ENCODE results near the gene SLC25A43.
"Not testable (repeated sequence)": the region's sequence is repeated elsewhere in the genome, so short reads cannot be mapped to it uniquely, and the experiment has no call there.

SLC25A43 gene

DNA sequence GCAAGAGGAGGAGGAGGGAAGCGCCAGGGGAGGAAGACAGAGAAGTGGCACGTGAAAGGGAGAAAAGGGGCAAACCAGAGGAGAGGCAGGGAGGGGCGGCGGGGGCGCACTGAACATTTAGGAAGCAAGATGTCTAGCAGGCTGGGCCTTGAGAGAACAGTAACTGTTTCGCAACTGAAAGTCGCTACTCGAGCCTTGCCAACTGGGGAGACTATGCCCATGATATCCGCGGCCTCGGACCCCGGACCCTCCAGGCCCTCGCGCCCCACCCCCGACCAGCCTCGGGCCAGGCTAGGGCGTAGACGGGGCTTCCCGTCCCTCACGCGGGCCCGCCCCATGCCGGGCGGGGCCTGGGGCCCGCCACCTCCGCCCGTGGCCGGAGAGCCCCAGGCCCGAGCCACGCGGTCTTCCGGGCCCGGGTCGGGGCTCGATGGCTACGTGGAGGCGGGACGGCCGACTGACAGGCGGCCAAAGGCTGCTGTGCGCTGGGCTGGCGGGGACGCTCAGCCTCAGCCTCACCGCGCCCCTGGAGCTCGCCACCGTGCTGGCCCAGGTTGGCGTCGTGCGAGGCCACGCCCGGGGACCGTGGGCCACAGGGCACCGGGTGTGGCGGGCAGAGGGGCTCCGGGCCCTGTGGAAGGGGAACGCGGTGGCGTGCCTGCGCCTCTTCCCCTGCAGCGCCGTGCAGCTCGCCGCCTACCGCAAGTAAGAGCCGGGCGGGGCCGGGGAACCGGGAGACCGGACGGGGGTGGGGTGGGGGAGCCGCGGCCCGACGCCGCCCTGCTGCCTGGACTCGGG lies at the start of gene SLC25A43:
Gene SLC25A43 (plus strand): TSS at position 363 of the 798 bp plus-strand sequence. CDS start 68 bp downstream, at position 431.
- DNase-seq (ENCODE audit: low read depth, low spot score): no peak

DNA sequence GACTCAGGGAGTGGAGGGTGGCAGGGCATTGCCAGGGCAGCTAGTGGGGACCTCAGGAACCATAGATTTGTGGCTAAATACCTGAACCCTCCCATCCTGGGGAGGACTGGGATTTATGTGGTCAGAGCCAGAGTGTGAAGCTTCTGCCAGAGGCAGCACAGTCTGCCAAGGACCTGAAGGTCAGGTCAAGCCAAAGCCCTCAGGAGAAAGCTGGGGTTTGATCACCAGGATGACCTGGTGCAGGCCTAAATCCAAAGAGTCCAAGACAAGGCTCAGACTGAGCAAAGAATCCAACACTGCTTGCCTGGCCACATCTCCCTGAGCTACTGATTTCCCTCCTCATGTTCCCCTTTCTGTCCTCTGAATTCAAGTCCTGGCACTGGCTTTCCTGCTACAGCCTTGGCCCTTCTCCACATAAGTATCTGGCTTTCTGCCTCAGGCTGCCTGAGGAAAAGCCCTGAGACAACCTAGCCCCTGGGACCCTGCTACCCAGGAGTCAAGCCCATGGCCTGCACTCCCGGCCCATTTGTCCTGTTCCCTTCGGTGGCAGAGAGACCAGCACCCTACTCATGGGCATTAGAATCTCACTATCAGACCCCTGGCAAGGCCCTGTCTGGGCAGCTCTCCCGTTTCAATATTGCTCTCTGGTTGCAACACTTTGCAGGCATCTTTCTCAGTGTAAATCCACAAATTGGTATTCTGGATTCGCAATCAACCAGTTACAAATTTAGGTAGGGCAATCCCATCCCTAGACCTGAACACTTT lies 39.3 kb upstream of the SLC25A43 start:
- DNase-seq (ENCODE audit: low read depth, low spot score): no peak

DNA sequence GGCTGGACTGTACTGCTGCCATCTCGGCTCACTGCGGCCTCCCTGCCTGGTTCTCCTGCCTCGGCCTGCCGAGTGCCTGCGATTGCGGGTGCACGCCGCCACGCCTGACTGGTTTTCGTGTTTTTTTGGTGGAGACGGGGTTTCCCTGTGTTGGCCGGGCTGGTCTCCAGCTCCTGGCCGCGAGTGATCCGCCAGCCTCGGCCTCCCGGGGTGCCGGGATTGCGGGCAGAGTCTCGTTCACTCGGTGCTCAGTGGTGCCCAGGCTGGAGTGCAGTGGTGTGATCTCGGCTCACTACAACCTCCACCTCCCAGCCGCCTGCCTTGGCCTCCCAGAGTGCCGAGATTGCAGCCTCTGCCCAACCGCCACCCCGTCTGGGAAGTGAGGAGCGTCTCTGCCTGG lies 37.7 kb upstream of the SLC25A43 start:
- DNase-seq (ENCODE audit: low read depth, low spot score): not testable (repeated sequence)

DNA sequence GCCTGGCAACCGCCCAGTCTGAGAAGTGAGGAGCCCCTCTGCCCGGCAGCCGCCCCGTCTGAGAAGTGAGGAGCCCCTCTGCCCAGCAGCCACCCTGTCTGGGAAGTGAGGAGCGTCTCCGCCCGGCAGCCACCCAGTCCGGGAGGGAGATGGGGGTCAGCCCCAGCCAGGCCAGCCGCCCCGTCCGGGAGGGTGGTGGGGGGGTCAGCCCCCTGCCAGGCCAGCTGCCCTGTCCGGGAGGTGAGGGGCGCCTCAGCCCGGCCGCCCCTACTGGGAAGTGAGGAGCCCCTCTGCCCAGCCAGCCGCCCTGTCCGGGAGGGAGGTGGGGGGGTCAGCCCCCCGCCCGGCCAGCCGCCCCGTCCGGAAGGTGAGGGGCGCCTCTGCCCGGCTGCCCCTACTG lies 37.1 kb upstream of the SLC25A43 start:
- not testable (repeated sequence) for DNase-seq (ENCODE audit: low read depth, low spot score)

DNA sequence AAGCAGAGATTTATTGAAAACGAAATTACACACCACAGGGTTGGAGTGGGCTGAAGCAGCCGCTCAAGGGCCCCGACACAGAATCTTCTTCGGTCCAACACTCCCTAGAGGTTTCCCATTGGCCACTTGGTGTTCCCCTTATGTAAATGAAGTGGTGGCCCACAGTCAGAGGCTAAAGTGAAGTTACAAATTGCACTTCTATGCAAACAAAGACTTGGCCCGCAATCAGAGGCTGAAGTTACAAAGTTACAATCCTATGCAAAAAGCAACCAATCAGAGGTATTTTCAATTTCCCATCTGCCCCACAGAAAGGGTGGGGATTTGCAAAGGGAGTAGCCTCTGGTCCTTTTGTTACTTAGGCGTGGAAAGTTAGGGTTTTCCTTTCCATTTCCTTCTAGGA lies 35.7 kb upstream of the SLC25A43 start:
- no peak for DNase-seq (ENCODE audit: low read depth, low spot score)

DNA sequence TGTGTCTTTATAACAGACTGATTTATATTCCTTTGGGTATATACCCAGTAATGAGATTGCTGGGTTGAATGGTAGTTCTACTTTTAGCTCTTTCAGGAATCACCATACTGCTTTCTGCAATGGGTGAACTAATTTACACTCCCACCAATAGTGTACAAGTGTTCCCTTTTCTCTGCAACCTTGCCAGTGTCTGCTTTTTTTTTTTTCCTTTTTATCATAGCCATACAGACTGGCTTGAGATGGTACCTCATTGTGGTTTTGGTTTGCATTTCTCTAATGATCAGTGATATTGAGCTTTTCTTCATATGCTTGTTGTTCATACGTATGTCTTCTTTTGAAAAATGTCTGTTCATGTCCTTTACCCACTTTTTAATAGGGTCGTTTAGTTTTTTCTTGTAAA lies 27.3 kb upstream of the SLC25A43 start:
- not testable (repeated sequence) for DNase-seq (ENCODE audit: low read depth, low spot score)

DNA sequence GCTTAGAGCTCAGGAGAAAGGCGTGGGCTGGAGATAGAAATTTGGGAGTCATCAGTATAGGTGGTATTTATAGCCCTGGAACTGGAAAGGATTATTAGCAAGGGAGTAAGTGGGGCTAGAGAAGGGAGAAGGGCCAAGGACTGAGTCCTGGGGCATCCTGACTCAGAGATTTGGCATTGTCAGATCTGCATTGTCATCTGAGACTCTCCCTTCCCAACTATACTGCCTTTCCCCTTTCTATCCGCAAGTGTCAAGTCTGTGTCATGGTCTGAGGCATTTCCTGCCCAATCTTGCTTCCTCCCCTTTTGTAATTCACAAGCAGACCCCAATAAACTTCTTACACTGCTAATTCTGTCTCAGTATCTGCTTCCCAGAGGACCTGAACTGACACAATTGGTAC lies 24.4 kb upstream of the SLC25A43 start:
- no peak for DNase-seq (ENCODE audit: low read depth, low spot score)

DNA sequence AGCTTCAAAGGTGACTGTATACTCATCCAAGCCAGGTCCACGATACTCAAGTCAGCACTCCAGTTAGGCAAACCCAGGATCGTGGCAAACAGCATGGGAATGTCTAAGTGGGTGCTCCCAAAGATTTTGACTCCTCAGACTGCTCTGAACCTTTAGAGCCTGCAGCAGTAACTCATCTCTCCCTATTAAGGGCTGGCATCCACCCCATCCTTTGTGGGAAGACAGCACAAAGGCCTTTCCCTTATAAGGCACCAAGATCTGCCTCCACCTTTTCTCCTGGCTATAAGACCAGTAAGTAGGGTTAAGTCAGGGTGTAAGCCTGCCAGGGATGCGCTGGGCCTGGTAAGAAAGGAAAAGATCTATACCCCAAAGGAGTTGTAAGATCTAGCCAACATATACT lies 23.6 kb upstream of the SLC25A43 start:
- DNase-seq (ENCODE audit: low read depth, low spot score): no peak

DNA sequence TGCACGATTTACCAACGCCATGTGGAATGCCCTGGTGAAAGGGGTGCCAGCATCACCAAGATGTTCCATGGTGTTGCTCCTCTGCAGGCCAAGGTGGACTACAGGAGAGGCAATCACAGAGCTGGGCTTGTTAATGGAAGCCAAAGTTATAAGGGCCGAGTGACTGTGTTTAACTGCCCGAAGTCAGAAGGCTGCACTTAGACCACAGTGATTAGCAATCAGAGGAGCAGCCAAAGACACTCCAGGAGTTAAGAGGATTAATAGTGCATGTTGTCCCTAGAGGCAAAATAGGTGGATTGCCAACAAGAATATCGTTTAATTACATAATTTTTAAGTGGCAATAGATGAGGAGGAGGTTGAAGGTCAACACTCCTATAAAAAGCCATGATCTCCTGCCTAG lies 22.8 kb upstream of the SLC25A43 start:
- no peak for DNase-seq (ENCODE audit: low read depth, low spot score)

DNA sequence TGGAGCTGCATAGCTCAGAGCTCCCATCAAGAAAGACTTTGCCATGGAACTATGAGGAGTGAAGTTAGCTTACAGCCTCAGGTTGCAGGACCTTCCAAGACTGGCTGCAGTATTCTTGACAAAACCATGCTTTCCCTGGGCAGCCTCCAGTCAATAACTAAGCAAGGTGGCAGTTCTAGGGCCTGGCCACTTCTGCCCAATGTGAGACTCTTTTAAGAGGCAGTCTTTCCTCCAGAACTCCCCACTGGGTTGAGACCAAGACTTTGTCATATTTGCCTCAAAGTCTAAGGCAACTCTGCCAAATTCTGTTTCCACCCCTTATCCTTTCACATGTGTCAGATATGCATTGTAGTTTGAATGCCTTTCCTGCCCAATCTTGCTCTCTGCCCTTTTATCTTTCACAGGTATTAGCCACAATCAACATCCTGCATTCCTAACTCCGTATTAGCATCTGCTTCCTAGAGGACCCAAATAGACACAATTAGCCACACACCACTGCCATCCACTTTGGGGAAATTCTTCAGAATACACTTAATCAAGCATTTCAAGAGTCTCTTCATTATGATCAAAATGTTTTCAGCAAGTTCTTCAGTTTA lies 17.7 kb upstream of the SLC25A43 start:
- no peak for DNase-seq (ENCODE audit: low read depth, low spot score)

DNA sequence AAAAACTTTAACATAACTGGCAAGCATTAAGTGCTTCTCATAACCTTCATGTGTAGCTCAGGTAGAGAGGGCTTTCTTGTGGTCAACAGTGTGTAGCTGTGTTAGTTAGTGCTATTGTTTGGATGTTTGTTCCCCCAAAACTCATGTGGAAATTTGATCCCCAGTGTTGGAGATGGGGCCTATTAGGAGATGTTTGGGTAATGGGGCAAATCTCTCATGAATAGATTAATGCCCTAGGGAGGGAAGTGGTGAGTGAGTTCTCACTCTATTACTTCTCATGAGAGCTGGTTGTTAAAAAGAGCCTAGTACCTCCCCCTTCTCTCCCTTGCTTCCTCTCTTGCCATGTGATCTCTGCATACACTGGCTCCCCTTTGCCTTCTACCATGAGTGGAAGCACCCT lies 16.5 kb upstream of the SLC25A43 start:
- no peak for DNase-seq (ENCODE audit: low read depth, low spot score)

DNA sequence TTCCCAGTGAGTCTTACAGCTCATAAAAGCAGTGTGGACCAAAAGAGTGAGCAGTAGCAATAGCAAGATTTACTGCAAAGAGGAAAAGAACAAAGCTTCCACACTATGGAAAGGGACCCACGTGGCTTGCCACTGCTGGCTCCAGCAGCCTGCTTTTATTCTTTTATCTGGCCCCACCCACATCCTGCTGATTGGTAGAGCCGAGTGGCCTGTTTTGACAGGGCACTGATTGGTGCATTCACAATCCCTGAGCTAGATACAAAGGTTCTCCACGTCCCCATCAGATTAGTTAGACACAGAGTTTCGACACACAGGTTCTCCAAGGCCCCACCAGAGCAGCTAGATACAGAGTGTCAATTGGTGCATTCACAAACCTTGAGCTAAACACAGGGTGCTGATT lies 12.5 kb upstream of the SLC25A43 start:
- not testable (repeated sequence) for DNase-seq (ENCODE audit: low read depth, low spot score)

DNA sequence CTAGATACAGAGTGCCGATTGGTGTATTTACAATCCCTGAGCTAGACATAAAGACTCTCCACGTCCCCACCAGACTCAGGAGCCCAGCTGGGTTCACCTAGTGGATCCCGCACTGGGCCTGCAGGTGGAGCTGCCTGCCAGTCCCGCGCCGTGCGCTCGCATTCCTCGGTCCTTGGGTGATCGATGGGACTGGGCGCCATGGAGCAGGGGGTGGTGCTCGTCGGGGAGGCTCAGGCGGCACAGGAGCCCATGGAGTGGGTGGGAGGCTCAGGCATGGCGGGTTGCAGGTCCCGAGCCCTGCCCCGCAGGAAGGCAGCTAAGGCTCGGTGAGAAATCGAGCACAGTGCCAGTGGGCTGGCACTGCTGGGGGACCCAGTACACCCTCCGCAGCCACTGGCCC lies 11.7 kb upstream of the SLC25A43 start:
- not testable (repeated sequence) for DNase-seq (ENCODE audit: low read depth, low spot score)

DNA sequence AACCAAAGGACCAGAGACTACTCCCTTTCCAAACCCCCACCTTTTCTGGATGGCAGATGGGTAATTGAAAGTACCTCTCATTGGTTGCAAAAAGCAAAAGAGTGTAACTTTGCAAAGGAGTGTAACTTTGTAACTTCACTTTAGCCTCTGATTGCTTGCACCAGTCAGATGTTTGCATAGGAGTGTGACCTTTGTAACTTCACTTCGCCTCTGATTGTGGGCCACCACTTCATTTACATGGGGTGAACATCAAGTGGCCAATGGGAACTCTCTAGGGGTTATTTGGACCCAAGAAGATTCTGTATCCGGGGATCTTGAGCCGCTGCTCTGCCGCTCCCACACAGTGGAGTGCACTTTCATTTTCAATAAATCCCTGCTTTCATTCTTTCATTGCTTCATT lies 9.9 kb upstream of the SLC25A43 start:
- DNase-seq (ENCODE audit: low read depth, low spot score): no peak

DNA sequence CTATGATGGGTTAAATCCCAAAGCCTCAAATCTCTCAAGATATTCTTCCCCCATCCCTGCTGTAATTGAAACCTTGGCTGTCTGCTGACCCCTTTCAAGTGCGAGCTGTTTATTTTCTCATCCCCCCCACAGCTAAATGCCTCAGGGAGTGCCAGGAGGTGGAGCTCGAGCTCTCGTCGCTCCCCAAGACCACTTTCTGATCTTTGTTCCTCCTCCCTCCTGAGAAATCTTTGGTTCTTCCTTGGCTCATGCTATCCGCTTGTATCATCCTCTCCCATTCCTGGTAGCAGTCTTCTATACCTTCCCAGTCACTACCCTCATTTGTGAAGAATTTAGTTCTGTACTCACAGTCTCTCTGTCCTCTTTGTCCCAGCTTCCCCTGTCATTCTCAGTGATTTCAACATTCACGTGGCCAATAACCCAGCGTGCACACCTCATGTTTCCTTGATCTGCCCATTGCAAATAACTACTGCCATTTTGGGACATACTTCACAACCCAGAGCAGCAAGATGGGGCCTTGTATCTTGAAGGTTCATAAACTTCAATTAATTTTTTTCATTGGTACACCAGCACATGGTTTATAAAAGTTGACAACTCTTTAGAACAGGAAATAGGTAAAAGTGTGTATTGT lies 9.2 kb upstream of the SLC25A43 start:
- DNase-seq (ENCODE audit: low read depth, low spot score): no peak

DNA sequence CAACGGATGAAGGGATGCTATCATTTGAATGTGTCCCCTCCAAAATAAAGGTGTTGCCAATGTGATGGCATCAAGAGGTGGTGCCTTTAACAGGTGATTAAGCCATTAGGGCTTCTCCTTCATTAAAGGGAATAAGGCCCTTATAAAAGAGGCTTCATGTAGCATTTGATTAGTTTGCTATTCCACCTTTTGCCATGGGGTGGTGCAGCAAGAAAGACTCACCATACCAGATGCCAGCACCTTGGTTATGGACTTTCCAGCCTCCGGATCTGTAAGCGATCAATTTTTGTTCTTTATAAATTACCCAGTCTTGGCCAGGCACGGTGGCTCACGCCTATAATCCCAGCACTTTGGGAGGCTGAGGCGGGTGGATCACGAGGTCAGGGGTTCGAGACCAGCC lies 7.9 kb upstream of the SLC25A43 start:
- DNase-seq (ENCODE audit: low read depth, low spot score): no peak

DNA sequence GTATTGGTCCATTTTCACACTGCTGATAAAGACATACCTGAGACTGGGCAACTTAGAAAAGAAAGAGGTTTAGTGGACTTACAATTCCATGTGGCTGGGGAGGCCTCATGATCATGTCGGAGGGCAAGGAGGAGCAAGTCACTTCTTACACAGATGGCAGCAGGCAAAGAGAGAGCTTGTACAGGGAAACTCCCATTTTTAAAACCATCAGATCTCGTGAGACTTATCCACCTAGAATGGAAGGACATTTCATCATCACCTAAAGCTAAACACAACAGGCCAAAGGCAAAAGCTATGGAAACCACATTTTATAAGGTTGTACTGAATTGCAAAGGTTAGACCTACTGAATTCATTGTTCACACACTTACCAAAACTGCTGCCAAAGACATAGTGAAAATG lies 6.0 kb upstream of the SLC25A43 start:
- DNase-seq (ENCODE audit: low read depth, low spot score): no peak

DNA sequence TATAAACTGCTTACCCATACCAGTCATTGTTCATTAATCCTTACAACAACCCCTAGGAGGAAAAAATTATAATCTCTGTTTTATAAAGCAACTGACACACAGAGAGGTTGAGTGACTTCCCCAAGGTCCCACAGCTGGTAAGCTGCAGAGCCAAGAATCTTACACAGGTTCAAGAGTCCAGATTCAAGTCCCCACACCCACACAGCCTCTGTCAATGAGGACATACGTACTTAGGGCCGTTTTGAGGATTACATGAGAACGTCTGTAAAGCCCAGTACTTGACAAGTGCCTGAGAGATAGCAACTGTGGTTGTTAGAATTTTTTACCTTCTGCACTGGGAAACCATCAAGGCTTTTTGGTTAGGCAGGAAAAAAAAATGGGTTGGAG lies 556 bp upstream of the SLC25A43 start:
- no peak for DNase-seq (ENCODE audit: low read depth, low spot score)

DNA sequence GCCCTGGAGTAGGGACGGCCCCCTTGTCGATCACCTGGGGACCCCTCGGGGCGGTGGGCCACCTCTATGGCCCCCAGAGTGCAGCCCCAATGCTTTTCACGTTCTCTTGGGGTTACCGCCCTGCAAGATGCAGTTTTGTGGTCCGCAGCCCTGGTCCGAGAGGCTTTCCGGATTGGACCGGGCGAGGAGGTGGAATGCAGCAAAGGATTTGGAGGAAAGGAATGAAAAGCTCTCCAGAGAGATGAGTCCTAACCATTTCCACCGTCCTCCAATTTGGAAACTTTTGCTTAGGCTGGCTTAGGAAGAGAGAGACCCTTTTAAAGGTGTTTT lies 601 bp downstream of the SLC25A43 start:
- no peak for DNase-seq (ENCODE audit: low read depth, low spot score)

DNA sequence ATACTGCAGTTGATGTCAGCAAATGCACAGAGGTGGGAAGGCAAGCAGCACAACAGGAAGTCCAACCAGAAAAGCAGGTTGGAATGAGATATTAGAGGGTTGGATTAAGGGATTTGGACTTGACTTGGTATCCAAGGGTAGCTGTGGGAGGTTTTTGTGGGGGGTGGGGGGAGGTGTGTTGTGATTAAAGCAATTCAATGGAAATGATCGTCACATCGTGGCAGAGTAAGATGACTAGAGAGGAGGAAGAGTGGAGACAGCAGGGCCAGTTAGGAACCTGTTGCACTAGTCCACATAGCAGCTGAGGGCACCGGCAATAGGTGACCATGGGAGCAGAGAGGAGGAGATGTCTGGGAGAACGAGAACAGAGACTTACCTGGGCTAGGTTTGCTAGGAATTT lies 2.4 kb downstream of the SLC25A43 start:
- DNase-seq (ENCODE audit: low read depth, low spot score): no peak

DNA sequence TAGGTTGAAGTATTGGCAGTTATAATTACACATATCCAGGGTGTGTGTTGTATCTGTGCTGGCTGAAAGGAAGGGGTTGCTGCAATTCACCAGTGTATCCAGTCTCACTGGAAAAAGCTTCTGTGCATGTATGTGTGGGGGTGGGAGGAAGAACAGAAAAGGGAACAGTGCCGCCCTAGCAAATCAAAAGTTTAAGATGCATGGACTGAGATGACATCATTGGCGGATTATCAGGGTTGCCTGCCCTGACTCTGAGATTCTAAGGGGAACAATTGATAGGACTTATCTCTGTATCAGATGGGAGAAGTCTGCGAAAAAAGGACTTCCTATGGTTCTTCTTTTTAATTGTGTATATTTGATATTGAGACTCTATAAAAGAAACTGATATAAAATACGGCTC lies 3.5 kb downstream of the SLC25A43 start:
- DNase-seq (ENCODE audit: low read depth, low spot score): no peak

DNA sequence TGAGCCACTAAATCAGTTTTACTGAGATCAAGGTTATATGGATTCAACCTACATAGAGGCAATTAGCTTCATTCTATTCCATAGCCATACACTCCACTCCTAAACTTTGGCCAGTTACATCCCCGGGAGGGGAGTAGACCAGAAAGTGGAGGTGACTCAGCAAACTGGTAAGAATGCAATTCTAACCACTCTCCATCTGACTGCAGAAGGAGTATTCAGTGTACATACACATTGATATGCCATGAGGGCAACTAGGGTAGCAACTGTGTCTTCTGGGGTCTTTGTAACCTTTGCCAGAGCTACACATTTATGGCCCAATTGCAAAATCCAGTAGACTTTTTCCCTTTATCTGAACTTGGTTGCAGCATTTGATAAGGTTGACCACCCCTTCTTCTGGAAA lies 7.6 kb downstream of the SLC25A43 start:
- DNase-seq (ENCODE audit: low read depth, low spot score): no peak

All from brain pericyte (primary cell).